ENCODE results near the gene YAP1.

DNA sequence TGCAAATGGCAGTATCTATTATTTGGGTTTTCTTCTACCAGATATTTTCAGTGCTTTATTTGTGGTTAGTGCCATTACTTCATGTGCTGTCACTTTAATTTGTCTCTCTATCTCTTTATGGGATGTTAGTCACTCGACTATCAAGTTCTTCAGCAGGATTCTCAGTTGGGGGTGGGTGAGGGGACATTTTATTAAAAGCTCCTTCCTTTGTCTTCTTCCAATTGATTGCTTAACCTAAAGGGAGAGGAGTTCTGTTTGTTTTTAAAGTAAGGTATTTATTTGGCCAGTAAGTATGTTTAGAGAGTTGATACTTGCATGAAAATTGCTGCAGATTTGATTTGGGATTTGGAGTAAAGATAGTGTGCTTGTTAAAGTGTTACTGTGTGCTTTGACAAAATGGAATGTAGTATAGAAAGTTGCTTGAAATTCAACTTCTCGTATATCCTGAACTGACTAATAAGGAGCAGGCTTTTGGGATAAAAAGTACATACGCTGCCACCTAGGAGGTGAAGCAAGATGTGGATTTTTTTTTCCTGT, 10.3 kb downstream of the YAP1 start:
- TF ChIP-seq, protein P1, sequence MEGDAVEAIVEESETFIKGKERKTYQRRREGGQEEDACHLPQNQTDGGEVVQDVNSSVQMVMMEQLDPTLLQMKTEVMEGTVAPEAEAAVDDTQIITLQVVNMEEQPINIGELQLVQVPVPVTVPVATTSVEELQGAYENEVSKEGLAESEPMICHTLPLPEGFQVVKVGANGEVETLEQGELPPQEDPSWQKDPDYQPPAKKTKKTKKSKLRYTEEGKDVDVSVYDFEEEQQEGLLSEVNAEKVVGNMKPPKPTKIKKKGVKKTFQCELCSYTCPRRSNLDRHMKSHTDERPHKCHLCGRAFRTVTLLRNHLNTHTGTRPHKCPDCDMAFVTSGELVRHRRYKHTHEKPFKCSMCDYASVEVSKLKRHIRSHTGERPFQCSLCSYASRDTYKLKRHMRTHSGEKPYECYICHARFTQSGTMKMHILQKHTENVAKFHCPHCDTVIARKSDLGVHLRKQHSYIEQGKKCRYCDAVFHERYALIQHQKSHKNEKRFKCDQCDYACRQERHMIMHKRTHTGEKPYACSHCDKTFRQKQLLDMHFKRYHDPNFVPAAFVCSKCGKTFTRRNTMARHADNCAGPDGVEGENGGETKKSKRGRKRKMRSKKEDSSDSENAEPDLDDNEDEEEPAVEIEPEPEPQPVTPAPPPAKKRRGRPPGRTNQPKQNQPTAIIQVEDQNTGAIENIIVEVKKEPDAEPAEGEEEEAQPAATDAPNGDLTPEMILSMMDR (IDR thresholded peaks at IDR 0.05), result no peak
- no peak for TF ChIP-seq POLR2A (IDR thresholded peaks at IDR 0.05)

Data from body of pancreas (tissue), 4 donors.